WERI-Rb-1 (cell line): ENCODE data around the gene C22orf23.

ENCODE experiments used
- DNase-seq: peaks from one replicate; pipeline ENCODE4 v3.0.0-alpha.2; 2020
- H3K27ac ChIP-seq: fragments of 250-450 bp; sonication (Bioruptor Pico); 2 replicates; pipeline ENCODE4 v1.5.1; 2020; ENCODE audit warnings: mild to moderate bottlenecking, moderate library complexity
- H3K27me3 ChIP-seq: fragments of 250-450 bp; sonication (Bioruptor Pico); 2 replicates; pipeline ENCODE4 v1.5.1; 2021; ENCODE audit warnings: mild to moderate bottlenecking, low read depth, moderate library complexity; ENCODE audit not compliant: insufficient read depth, severe bottlenecking
- H3K36me3 ChIP-seq: fragments of 250-450 bp; sonication (Bioruptor Pico); 2 replicates; pipeline ENCODE4 v1.5.1; 2020; ENCODE audit warnings: mild to moderate bottlenecking, moderate library complexity
- H3K4me3 ChIP-seq: 2 replicates; pipeline ENCODE4 v1.5.1; 2011; ENCODE audit warnings: low read depth, mild to moderate bottlenecking, control low read depth, low read length
- H3K9me3 ChIP-seq: fragments of 250-450 bp; sonication (Bioruptor Pico); 2 replicates; pipeline ENCODE4 v1.5.1; 2021; ENCODE audit warnings: mild to moderate bottlenecking, moderate library complexity; ENCODE audit not compliant: severe bottlenecking
- TF ChIP-seq, protein P1 (sequence below): IDR thresholded peaks from 2 replicates; pipeline ENCODE4 v1.5.1; 2011; ENCODE audit warnings: low read depth, mild to moderate bottlenecking, control low read depth, inconsistent platforms, low read length

The C22orf23 gene

DNA sequence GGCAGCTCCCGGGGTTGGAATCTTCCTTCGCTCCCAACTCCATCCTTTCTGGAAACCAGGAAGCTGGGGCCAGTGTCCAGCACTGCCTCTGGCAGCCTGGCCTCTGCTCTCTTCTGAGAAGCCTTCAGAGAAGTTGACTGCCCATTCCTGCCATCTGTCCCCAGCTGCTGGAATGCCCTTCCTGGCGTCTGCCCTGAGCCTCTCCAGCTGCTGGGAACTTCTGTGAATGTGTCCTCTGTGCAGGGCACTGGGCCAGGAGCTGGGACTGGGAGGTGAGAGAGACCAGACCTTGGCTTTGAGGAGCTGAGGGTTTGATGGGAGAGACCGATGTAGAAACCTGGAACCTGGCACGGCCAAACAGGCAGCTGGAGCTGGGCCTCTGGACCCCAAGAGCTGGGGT lies 36.9 kb upstream of the C22orf23 start:
- TF ChIP-seq, protein P1, sequence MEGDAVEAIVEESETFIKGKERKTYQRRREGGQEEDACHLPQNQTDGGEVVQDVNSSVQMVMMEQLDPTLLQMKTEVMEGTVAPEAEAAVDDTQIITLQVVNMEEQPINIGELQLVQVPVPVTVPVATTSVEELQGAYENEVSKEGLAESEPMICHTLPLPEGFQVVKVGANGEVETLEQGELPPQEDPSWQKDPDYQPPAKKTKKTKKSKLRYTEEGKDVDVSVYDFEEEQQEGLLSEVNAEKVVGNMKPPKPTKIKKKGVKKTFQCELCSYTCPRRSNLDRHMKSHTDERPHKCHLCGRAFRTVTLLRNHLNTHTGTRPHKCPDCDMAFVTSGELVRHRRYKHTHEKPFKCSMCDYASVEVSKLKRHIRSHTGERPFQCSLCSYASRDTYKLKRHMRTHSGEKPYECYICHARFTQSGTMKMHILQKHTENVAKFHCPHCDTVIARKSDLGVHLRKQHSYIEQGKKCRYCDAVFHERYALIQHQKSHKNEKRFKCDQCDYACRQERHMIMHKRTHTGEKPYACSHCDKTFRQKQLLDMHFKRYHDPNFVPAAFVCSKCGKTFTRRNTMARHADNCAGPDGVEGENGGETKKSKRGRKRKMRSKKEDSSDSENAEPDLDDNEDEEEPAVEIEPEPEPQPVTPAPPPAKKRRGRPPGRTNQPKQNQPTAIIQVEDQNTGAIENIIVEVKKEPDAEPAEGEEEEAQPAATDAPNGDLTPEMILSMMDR, result no peak
- Histone ChIP-seq H3K4me3 (no peak overlapping the region), H3K27me3 (no peaks in the 10 kb centered on the region), H3K27ac (no peak overlapping the region), H3K9me3 (no peaks in the 10 kb centered on the region), H3K36me3 (no peaks in the 10 kb centered on the region)
- no peak for DNase-seq

DNA sequence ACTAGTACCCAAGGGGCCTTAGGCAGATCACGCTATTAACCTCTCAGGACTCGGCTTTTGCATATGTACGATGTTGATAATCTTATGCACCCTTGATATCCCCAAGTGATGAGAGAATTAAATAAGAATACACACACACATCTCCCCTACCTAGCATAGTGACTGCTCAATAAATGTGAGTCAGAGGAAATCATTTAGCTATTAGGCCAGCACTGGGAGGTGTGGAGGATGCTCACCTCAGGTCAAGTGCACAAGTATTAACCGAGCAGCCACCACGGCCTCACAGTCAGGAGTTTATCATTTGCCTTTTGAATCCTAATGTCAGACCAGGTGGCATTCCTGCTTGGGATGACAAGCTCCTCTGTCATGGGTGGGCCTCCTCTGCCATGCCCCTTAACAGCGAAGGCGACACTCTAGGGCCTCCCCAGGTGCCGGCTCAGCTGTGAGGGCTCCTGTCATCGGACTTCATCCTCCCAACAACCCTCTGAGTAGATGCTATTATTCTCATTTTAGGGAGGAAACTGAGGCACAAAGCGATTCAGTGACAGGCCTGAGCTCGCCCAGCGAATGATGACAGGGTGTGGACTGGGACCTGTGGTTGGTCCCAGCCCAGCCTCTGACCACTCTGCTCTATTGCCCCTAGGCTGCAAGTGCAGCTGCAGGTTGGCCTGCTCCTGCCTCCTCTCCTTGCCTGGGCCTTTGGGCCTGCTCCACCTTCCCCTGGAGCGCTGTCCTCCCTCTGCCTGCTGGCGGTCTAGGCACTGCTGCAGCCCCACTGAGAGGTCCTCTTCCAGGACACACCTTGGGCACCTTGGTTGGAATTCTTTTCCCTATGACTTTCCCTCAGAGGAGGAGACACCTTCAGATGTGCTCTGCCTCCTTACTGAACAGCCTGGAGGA lies 36.0 kb upstream of the C22orf23 start:
- Histone ChIP-seq H3K27ac (no peak overlapping the region), H3K27me3 (no peaks in the 10 kb centered on the region), H3K36me3 (no peaks in the 10 kb centered on the region), H3K9me3 (no peaks in the 10 kb centered on the region), H3K4me3 (no peak overlapping the region)
- TF ChIP-seq, protein P1, result no peak
- DNase-seq, result no peak

DNA sequence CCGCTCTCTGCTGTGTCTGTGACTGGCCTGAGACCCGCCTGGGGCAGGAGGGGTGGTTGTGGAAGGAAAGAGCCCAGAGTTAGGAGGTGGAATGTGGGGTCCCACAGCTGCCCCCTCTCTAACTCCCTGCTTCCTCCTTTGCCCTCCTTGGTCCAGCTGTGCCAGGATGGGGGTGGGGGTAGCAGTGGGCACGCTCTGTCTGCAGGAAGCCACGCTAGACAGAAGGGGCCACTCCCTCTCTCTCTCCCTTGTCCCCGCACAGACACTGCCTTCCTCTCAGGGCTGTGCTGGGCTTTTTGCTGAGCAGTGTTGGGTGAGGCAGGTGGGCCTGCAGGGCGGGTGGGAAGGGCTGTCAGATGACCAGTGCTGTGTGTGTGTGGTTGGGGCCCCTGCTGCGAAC lies 33.0 kb upstream of the C22orf23 start:
- Histone ChIP-seq H3K36me3 (no peaks in the 10 kb centered on the region), H3K27me3 (no peaks in the 10 kb centered on the region), H3K4me3 (no peak overlapping the region), H3K27ac (no peak overlapping the region), H3K9me3 (no peaks in the 10 kb centered on the region)
- no peak for DNase-seq
- TF ChIP-seq, protein P1, result no peak

DNA sequence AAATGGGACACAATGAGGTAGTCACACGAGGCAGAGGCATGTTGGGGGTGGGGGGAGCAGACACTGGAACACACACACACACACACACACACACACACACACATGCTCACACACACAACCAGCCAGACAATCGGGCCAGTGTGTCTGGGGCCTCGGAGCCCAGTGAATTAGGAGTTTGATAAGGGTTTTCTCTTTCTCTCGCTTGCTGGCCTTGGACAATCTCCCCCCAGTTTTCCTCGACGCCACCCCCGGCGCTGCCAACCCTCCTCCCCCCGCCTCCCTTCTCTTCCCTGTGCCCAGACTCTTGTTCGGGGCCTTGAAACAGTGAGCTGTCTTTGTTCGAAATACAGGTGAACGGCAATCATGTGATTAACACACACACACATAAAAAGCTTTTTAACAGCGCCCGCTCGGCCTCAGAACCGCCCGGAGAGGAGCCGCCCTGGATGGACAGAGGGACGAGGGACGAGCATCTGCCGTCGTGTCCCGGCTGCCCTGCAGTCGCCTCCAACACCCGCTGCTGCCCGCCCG lies 32.4 kb upstream of the C22orf23 start:
- DNase-seq, result no peak
- TF ChIP-seq, protein P1, result no peak
- H3K9me3 ChIP-seq, result no peaks in the 10 kb centered on the region
- H3K27me3 ChIP-seq, result no peaks in the 10 kb centered on the region
- H3K27ac ChIP-seq, result no peak overlapping the region
- no peak overlapping the region for H3K4me3 ChIP-seq
- no peaks in the 10 kb centered on the region for H3K36me3 ChIP-seq

DNA sequence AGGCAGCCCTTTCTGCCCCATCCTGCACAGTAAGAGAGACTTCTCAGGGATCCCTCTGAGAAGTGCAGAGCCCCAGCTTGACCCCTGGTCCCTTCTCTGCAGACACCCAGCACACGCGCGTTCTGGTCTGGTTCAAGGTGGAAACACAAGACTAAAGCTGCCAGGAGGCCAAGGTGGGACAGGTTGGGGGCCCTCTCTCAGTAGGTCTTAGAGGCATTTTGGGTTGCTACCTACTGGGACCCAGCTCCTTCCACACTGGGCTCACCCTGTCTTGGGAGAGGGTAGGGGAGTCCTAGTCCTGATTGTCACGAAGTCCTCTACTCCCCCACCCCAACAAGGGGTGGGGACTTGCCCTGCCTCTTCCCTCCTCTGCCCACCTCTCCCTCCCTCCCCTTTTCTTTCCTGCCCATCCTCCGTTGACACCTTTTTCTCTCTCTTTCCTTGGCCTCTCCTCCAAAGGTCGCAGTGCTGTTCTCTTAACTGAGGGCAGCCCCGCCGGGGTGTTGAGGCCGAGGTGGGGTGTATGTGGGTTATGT lies 31.7 kb upstream of the C22orf23 start:
- no peak for DNase-seq
- Histone ChIP-seq H3K4me3 (no peak overlapping the region), H3K9me3 (no peaks in the 10 kb centered on the region), H3K27me3 (no peaks in the 10 kb centered on the region), H3K36me3 (no peaks in the 10 kb centered on the region), H3K27ac (no peak overlapping the region)
- TF ChIP-seq, protein P1, result no peak
